NCI-H1436 treated with DMSO at 0.1 percent for 48 hours (cell line): ENCODE measurements around the gene NECTIN1.

Experiments
- DNase-seq: peaks from one replicate; lab custom pipeline; 2025; lab: John Stamatoyannopoulos, UW

The NECTIN1 gene

GRCh38 chr11:119712459-119713358 lies 16.3 kb downstream of the NECTIN1 start:
- DNase-seq, result no peak

- no peak for DNase-seq
Measured at GRCh38 chr11:119712006-119712405, 17.0 kb downstream of the NECTIN1 start.

- DNase-seq, result no peak
Measured at GRCh38 chr11:119711476-119711875, 17.5 kb downstream of the NECTIN1 start.

GRCh38 chr11:119710417-119710816 lies 18.6 kb downstream of the NECTIN1 start:
- no peak for DNase-seq

GRCh38 chr11:119709638-119710346 lies 19.2 kb downstream of the NECTIN1 start:
- no peak for DNase-seq

- no peak for DNase-seq
Measured at GRCh38 chr11:119709171-119709570, 19.8 kb downstream of the NECTIN1 start.

- no peak for DNase-seq
Measured at GRCh38 chr11:119708384-119708783, 20.6 kb downstream of the NECTIN1 start.

GRCh38 chr11:119706887-119707286 lies 22.1 kb downstream of the NECTIN1 start:
- DNase-seq, result no peak

- no peak for DNase-seq
Measured at GRCh38 chr11:119706029-119706428, 23.0 kb downstream of the NECTIN1 start.

GRCh38 chr11:119705362-119705761 lies 23.6 kb downstream of the NECTIN1 start:
- DNase-seq, result no peak

GRCh38 chr11:119704849-119705248 lies 24.2 kb downstream of the NECTIN1 start:
- DNase-seq, result no peak

GRCh38 chr11:119701591-119702549 lies 27.1 kb downstream of the NECTIN1 start:
- no peak for DNase-seq

- DNase-seq, result no peak
Measured at GRCh38 chr11:119700536-119701346, 28.3 kb downstream of the NECTIN1 start.

GRCh38 chr11:119700030-119700429 lies 29.0 kb downstream of the NECTIN1 start:
- DNase-seq, result no peak

GRCh38 chr11:119699227-119699626 lies 29.8 kb downstream of the NECTIN1 start:
- DNase-seq, result no peak

- no peak for DNase-seq
Measured at GRCh38 chr11:119697882-119698281, 31.1 kb downstream of the NECTIN1 start.

- no peak for DNase-seq
Measured at GRCh38 chr11:119697445-119697844, 31.6 kb downstream of the NECTIN1 start.

- no peak for DNase-seq
Measured at GRCh38 chr11:119696378-119697222, 32.4 kb downstream of the NECTIN1 start.

- no peak for DNase-seq
Measured at GRCh38 chr11:119694334-119694733, 34.7 kb downstream of the NECTIN1 start.

- no peak for DNase-seq
Measured at GRCh38 chr11:119693253-119693815, 35.7 kb downstream of the NECTIN1 start.
